Measurements from ENCODE around the gene CDH13.

Gene CDH13

DNA sequence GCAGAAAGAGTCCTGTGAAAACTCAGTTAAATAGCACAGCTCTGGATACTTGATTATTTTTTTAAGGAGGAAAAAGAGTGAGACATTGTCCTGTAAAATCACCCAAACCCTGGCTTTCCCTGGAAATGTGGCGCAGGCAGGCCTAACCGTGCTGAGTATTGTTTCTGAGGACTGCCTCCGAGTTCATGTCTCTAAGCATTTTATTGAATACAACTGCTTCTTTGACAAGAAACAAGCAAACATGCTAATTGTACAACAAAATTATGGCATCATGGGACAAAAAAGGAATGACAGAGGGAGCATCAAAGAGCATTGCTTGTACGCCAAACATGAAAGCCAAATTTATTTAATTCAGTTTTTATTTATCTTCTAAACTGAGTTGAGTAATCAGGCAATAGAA lies 1116.5 kb downstream of the CDH13 start:
- no peak for DNase-seq (ENCODE audit: low read depth, low spot score)

DNA sequence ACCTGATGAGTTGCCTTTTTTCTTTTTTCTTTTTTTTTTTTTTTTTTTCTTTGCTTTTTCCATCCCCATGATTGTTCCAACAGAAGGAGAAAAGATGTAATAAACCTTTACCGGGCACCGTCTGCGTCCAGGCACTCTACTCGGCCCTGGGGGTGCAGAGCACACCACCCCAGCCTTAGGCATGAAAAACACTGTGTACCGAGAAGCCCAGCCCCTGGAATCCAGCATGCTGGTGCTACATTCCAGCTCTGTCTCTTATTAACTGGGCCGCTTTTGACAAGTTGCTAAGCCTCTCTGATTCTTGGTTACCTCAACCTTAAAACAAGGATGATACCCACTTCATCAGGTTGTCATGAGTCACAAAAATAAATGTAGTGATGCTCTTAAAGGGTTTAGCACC lies 1117.0 kb downstream of the CDH13 start:
- DNase-seq (ENCODE audit: low read depth, low spot score): no peak

DNA sequence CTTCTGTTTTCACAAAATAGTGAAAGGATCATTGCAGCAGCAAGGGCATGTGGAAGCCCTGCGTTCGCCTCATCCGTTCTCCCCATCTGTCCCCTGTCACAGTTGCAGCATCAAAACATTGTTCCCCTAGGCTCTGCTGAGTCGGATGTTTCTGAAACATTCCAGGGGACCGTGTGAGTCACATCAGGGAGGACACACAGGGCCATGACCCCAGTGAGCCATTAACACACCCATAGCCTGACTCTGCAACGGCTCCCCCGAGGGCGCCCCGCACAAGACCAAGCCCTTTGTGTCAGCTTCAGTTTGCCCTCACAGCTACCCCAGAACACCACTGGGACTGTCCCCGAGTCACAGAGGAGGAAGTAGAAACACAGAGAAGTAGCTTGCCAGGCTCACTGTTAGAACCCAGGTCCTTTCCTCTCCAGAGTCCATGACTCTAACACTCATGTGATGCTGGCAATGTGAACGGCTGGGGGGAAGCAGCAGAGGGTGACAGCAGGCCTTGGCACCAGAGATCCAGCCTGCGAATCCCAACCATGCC lies 1117.7 kb downstream of the CDH13 start:
- no peak for DNase-seq (ENCODE audit: low read depth, low spot score)

DNA sequence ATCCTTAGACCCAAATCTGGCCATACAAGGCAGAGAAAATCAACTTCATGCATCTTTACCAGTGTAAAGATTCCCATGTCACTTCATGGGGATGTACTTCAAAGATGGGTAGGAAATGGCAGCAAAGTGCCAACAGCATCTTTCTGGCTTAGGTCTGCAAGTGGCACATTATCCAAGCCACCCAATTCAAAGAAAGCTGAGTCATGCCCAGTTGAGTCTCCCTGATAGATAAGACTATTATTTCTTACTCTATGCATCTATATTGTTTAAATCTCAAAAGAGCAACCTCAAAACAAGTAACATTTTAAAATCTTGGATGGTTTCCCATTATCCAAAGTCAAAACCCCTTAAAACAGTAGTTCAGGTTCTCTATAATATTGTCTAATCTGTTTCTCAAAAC lies 1119.8 kb downstream of the CDH13 start:
- DNase-seq (ENCODE audit: low read depth, low spot score): no peak

DNA sequence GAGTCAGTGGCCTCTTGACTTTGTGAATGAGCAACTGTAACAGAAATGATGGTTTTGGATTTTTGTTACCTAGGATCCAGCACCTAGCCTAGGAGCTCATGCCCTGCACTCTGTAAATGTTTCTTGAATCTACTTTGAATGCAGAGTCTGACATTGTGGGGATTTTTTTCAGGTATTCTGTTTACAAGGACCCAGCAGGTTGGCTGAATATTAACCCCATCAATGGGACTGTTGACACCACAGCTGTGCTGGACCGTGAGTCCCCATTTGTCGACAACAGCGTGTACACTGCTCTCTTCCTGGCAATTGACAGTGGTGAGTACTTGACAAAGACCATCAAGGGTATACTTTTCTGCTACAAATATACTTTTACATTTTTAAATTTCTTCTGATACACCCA lies 1121.2 kb downstream of the CDH13 start:
- DNase-seq (ENCODE audit: low read depth, low spot score): no peak

DNA sequence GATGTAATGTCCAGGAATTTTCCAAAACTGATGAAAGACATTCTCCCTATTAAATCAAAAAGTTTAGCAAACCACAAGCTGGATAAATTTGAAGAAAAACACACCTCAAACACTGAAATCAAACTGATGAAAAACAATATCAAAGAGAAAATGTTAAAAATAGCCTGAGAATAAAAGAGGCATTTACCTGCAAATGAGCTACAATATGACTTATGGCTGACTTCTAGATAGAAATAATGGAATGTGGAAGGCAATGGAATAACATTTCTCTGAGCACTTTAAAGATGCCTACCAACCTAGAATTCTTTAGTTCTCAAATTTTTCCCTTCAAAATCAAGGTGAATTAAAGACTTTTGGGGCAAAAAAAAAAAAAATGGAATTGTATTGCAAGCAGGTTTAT lies 1128.6 kb downstream of the CDH13 start:
- no peak for DNase-seq (ENCODE audit: low read depth, low spot score)

- no peak for DNase-seq (ENCODE audit: low read depth, low spot score)
Measured at GRCh38 chr16:83762141-83762991, 1135.6 kb downstream of the CDH13 start.

DNA sequence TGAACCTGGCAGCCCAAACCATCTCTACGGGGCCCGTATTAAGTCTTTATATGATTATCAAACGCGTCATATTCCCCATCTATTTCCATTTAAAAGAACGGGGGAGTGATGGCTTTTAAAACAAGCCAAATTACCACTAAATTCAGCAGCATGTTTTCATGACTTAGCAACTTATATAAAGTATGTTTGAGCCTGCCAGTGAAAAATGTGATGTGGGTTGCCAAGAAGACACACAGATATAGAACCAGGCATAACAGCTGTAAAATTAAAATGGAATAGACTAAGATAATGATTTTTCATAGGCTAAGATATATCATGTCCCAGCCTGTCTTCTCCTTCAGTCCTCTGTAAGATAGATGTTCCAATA lies 1136.2 kb downstream of the CDH13 start:
- DNase-seq (ENCODE audit: low read depth, low spot score): no peak

- DNase-seq (ENCODE audit: low read depth, low spot score): no peak
Measured at GRCh38 chr16:83768986-83769385, 1142.2 kb downstream of the CDH13 start.

- DNase-seq (ENCODE audit: low read depth, low spot score): no peak
Measured at GRCh38 chr16:83769397-83770008, 1142.7 kb downstream of the CDH13 start.

- no peak for DNase-seq (ENCODE audit: low read depth, low spot score)
Measured at GRCh38 chr16:83771306-83771942, 1144.7 kb downstream of the CDH13 start.

DNA sequence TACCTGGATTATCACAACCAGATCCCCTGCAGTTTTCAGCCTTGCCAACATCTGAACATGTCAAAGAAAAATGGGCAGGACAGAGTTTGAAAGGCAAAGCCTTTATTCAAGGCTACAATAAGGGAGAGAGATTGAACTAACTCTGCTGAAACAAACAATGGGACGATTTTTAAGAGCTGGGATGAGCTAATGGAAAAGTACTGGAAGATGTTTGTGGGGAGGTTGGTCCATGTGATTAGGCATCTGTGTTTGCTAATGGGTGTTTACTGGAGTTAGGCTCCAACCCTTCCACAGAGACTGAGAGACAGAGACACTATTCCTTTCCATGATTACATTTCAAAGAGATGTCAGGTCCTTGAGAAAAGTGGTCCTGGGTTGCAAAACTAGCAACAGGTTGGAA lies 1146.0 kb downstream of the CDH13 start:
- DNase-seq (ENCODE audit: low read depth, low spot score): no peak

DNA sequence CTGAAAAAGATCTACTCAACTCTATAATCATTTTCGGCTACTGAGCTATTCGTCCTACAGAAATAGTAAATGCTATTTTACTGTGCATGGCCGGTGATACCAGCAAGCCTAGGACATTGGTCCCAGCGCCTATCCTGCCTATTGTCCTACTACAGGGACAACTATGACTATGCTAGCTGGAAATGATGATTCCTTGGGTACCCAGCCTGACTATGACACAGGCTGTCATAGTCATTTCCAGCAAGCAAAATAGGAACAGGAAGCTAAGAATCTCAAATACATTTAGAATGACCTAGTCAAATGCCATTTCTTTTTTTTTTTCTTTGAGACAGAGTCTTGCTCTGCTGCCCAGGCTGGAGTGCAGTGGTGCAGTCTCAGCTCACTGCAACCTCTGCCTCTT lies 1147.3 kb downstream of the CDH13 start:
- DNase-seq (ENCODE audit: low read depth, low spot score): no peak

DNA sequence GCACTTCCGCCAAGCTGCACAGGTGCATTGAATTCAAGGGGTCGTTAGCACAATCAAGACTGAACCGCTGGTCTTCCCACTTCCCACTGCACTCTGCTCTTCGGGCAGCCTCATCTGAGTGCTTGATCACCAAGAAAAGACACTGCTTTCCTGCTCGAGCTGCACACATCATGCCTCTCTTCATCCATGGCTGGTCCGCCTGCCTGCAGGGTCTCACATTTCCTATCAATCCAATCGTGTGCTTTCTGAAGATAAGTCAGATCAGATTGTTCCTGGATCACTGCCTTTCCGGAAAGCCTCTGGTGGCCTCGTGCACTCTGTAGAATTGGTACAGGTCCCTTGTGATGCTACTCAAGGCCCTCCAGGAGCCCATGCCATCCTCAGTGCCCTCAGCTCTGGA lies 1150.2 kb downstream of the CDH13 start:
- DNase-seq (ENCODE audit: low read depth, low spot score): no peak

DNA sequence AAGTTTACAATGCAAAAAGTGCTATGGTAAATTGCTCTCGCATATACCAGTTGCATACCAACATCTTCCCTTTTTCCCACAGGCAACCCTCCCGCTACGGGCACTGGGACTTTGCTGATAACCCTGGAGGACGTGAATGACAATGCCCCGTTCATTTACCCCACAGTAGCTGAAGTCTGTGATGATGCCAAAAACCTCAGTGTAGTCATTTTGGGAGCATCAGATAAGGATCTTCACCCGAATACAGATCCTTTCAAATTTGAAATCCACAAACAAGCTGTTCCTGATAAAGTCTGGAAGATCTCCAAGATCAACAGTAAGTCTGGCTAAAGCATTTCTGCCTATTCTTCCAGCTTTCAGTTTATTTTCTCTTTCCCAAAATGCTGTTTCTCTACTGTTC lies 1153.1 kb downstream of the CDH13 start:
- no peak for DNase-seq (ENCODE audit: low read depth, low spot score)

DNA sequence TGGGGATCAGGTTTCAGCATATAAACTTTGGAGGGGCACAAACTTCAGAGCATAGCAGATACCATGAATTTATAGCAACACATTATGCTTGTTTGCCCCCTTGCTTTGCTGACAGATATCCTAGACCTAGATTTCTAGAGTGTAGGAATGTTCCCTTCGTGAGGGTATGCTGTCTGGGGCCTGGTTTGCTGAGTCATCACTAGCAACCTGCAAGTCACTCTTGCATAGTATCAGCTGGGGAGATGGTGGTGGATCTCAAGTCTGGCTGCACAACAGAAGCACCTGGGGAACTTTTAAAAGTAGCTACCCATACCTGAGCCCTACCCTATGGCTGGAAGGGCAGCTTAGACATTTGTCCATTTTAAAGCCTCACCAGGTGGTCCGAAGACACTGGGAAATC lies 1158.7 kb downstream of the CDH13 start:
- DNase-seq (ENCODE audit: low read depth, low spot score): no peak

DNA sequence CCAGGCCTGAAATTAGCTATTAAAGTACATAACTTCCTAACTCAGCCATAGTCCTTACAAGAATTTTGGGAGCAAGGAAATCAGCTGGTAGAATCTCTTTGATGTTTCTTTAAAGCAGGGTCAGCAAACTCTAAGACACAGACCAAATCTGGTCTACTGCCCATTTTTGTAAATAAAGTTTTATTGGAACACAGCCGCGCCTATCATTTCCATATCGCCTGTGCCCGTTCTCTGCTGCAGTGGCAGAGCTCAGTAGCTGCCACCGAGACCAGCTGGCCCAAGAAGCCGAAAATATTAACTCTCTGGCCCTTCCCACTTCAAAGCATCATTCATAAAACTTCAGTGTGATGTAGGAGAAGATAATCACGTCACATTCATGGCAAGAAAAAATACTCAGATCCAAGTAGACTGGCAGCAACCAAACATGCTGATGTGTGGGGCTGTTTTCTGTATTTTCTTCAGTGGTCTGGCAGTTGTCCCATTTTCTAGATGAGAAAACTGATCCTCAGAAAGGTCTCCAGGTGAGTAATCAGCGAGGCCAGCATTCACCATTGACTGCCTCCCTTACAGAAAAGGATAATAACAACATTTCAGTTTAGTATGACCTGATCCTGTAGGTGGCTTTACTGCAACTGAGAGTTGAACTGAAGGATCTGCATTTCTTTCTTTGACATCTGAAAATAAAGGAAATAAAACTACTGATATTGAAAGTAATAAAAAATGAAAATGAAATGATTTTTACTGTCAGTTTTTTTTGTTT lies 1163.1 kb downstream of the CDH13 start:
- no peak for DNase-seq (ENCODE audit: low read depth, low spot score)

- DNase-seq (ENCODE audit: low read depth, low spot score): no peak
Measured at GRCh38 chr16:83791916-83792315, 1165.1 kb downstream of the CDH13 start.

DNA sequence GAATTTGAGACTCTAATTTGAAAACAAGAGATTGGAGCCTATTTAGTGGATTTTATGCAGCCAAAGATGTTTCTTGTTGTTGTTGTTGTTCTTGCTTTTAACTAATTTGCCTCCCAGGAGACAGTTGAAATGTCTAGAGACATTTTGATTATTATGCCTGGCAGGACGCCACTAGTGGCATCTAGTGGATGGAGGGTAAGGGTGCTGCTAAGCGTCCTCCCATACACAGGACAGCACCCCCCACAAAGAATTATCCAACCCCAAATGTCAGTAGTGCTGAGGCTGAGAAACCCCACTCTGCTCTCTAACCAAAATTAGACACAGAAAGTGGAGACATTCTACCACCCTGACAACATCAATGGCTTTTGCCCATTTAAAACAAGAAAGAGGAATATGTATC lies 1165.6 kb downstream of the CDH13 start:
- DNase-seq (ENCODE audit: low read depth, low spot score): no peak

DNA sequence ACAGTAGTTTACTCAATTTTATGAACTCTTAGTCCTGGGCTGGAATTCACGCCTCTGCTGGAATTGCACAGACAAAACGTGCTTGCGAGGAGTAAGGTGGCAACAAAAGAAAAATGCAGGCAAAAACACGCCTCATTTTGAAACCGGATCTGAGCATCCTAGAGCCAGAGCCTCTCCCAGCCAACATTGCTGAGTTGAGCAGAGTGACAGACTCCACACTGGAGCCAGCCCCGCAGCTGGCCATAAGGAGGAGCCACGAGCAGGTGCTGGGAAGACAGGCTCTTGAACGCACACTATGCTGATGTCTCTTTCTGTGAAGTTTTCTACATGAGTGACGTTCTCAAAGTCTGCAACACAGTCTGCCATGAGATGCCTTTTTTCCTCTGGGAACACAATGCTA lies 1166.4 kb downstream of the CDH13 start:
- DNase-seq (ENCODE audit: low read depth, low spot score): no peak

GRCh38 chr16:83794860-83795554 lies 1168.2 kb downstream of the CDH13 start:
- no peak for DNase-seq (ENCODE audit: low read depth, low spot score)
